ENCODE data around the gene IARS2. TPM values are rescaled to one million over a fixed set of nuclear protein-coding genes. Genes with fewer than 3 reads are reported as not detected.

IARS2 gene
- total RNA-seq, 1 experiment from 2014 or later: 73.9 TPM

DNA sequence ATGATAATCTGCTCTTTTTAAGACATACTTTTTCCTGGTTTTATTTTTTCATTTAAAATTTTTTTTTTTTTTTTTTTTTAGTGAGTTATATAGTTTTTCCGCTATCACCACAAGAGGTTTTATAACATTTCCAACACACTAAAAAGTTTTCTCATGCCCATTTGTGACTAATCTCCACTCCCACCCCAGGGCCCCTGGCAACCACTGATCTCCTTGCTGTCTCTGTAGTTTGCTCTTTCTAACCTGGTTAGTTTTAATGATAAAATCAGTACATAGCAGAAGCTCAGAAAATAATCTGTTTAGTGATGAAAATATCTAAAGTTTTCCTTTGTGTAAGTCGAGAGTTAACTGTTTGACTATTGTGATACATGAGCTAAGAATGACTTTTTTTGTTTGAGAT lies 41.8 kb downstream of the IARS2 start:
- Mint-ChIP-seq H3K27me3 (ENCODE audit: low read depth) (no peaks in the 10 kb centered on the region), H3K9me3 (no peaks in the 10 kb centered on the region), H3K36me3 (peaks cover 59% of the 10 kb centered on the region), H3K4me1 (no peaks in the 10 kb centered on the region), H3K27ac (peak overlapping the region; percentile 22; the same call in 1 of the 2 replicates), H3K4me3 (no peak overlapping the region)
- ATAC-seq: no peak
- ChIA-PET POLR2A (no interaction called here), CTCF (interaction anchor here (1.1 to 2.1 kb wide), 2 partner anchors 12 to 22 kb away, joined by 3 to 5 read pairs; no protein-coding TSS in a partner anchor)
- DNase-seq (ENCODE audit: low spot score): no peak
- TF ChIP-seq ZNF396 (CRISPR knock-in tag; IDR thresholded peaks at IDR 0.05; ENCODE audit: borderline replicate concordance) (no peak), CREM (CRISPR knock-in tag; IDR thresholded peaks at IDR 0.05) (no peak), NFATC4 (CRISPR knock-in tag; IDR thresholded peaks at IDR 0.05) (no peak), FOXP1 (CRISPR knock-in tag; IDR thresholded peaks at IDR 0.05; ENCODE audit: borderline replicate concordance) (no peak)

DNA sequence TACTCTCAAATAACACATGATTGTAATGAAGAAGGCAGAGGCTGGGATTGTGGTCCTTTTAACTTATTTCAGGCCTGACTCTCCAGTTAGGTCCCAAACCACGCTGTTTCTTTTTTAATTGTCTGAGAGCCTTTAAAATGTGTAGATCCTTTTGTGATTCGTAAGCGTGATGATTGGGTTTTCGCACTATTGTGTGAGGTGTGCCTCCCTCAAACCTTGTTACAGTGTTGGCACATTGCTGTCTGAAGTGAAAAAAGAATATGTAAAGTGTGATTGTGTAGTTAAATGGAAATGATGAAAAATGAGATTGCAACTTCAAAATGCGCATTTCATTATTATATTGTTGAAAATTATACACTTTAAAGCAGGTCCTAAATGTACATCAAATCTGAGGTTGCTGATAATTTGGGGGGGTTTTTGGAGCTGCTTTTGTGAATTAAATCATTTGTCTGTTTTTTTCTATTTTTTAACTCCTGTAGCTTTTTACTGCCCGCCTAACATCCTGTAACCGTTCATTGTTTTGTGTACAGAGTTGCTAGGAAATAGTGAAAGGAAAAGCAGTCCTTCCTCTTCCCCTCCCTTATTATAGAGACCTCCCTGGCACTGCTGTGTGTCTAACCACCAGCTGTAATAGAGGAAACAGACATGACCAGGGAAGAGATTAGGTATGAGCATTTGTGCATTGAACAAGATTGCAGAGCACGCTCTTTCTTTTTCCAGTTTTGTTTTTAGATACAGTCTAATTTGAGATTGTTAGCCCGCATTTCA lies 43.3 kb downstream of the IARS2 start:
- ATAC-seq: no peak
- POLR2A ChIA-PET: no interaction called here
- DNase-seq (ENCODE audit: low spot score): no peak
- Mint-ChIP-seq H3K27me3 (ENCODE audit: low read depth) (no peaks in the 10 kb centered on the region), H3K36me3 (peaks cover 68% of the 10 kb centered on the region), H3K4me1 (no peaks in the 10 kb centered on the region), H3K9me3 (no peaks in the 10 kb centered on the region), H3K4me3 (no peak overlapping the region), H3K27ac (no peak overlapping the region)
- TF ChIP-seq TCF7 (CRISPR knock-in tag; IDR thresholded peaks at IDR 0.05; ENCODE audit: low read depth): no peak
- no peak for TF ChIP-seq ZBTB21 (CRISPR knock-in tag; IDR thresholded peaks at IDR 0.05; ENCODE audit: borderline replicate concordance)
- CTCF ChIA-PET: interaction anchor here (1.0 kb wide), 1 partner anchor 24 kb away, joined by 4 read pairs; no protein-coding TSS in a partner anchor

DNA sequence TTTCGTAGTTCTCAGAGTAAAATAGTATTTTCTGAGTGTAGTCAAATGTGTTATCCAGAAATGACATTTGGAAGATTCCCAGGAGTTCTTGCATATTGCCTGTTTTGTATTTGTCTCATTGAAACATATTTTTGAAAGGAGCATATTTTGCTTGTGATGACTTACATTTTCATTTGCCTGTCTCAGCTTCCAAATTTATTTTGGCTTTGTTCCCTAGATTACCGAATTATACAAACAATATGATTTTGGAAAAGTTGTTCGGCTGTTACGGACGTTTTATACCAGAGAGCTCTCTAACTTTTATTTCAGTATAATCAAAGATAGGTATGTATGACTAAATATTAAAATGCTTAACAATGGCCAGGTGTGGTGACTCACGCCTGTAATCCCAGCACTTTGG lies 46.0 kb downstream of the IARS2 start:
- ChIA-PET CTCF (no interaction called here), POLR2A (no interaction called here)
- no peak for ATAC-seq
- Mint-ChIP-seq H3K27ac (no peak overlapping the region), H3K4me3 (no peak overlapping the region), H3K36me3 (peaks cover 57% of the 10 kb centered on the region), H3K27me3 (ENCODE audit: low read depth) (no peaks in the 10 kb centered on the region), H3K4me1 (no peaks in the 10 kb centered on the region), H3K9me3 (no peaks in the 10 kb centered on the region)
- DNase-seq (ENCODE audit: low spot score): no peak
- TF ChIP-seq, protein P1, sequence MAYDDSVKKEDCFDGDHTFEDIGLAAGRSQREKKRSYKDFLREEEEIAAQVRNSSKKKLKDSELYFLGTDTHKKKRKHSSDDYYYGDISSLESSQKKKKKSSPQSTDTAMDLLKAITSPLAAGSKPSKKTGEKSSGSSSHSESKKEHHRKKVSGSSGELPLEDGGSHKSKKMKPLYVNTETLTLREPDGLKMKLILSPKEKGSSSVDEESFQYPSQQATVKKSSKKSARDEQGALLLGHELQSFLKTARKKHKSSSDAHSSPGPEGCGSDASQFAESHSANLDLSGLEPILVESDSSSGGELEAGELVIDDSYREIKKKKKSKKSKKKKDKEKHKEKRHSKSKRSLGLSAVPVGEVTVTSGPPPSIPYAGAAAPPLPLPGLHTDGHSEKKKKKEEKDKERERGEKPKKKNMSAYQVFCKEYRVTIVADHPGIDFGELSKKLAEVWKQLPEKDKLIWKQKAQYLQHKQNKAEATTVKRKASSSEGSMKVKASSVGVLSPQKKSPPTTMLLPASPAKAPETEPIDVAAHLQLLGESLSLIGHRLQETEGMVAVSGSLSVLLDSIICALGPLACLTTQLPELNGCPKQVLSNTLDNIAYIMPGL (CRISPR knock-in tag; IDR thresholded peaks at IDR 0.05): no peak
- TF ChIP-seq, protein P2, sequence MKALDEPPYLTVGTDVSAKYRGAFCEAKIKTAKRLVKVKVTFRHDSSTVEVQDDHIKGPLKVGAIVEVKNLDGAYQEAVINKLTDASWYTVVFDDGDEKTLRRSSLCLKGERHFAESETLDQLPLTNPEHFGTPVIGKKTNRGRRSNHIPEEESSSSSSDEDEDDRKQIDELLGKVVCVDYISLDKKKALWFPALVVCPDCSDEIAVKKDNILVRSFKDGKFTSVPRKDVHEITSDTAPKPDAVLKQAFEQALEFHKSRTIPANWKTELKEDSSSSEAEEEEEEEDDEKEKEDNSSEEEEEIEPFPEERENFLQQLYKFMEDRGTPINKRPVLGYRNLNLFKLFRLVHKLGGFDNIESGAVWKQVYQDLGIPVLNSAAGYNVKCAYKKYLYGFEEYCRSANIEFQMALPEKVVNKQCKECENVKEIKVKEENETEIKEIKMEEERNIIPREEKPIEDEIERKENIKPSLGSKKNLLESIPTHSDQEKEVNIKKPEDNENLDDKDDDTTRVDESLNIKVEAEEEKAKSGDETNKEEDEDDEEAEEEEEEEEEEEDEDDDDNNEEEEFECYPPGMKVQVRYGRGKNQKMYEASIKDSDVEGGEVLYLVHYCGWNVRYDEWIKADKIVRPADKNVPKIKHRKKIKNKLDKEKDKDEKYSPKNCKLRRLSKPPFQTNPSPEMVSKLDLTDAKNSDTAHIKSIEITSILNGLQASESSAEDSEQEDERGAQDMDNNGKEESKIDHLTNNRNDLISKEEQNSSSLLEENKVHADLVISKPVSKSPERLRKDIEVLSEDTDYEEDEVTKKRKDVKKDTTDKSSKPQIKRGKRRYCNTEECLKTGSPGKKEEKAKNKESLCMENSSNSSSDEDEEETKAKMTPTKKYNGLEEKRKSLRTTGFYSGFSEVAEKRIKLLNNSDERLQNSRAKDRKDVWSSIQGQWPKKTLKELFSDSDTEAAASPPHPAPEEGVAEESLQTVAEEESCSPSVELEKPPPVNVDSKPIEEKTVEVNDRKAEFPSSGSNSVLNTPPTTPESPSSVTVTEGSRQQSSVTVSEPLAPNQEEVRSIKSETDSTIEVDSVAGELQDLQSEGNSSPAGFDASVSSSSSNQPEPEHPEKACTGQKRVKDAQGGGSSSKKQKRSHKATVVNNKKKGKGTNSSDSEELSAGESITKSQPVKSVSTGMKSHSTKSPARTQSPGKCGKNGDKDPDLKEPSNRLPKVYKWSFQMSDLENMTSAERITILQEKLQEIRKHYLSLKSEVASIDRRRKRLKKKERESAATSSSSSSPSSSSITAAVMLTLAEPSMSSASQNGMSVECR (CRISPR knock-in tag; IDR thresholded peaks at IDR 0.05; ENCODE audit: borderline replicate concordance): no peak
- TF ChIP-seq NFE2L1 (CRISPR knock-in tag; IDR thresholded peaks at IDR 0.05): no peak

DNA sequence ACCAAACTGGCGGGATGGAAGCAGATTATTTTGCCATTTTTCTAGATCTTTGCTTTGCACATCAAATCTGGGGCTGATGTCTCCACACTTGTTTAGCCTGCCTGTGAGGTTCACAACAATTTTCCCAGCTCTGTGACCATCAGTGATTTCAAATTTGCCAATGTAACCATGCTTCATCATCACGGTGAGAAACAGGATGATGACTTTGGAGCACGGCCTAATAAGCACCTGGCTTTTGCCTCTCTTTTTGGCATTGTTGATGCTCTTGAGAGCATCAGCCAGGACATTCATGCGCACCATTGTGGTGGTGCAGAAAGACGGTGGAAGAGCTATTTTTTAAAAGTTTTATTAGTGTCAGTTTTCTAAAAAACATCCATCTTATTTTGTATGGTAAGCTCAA lies 50.1 kb downstream of the IARS2 start:
- no peaks in the 10 kb centered on the region for H3K4me1 Mint-ChIP-seq
- peak overlapping the region; percentile 44; the same call in 1 of the 2 replicates for H3K27ac Mint-ChIP-seq
- H3K9me3 Mint-ChIP-seq: no peaks in the 10 kb centered on the region
- H3K36me3 Mint-ChIP-seq: peaks cover 49% of the 10 kb centered on the region
- ChIA-PET POLR2A (no interaction called here), CTCF (interaction anchor here (0.7 to 1.1 kb wide), 2 partner anchors 20 to 31 kb away, joined by 3 to 5 read pairs; no protein-coding TSS in a partner anchor)
- no peak overlapping the region for H3K4me3 Mint-ChIP-seq
- ATAC-seq: no peak
- DNase-seq (ENCODE audit: low spot score): no peak
- TF ChIP-seq SMAD4 (CRISPR knock-in tag; IDR thresholded peaks at IDR 0.05) (no peak), KAT7 (CRISPR knock-in tag; IDR thresholded peaks at IDR 0.05; ENCODE audit: borderline replicate concordance) (no peak), ZNF138 (CRISPR knock-in tag; conservative IDR thresholded peaks at IDR 0.05) (no peak), ZNF121 (CRISPR knock-in tag; IDR thresholded peaks at IDR 0.05) (no peak)
- H3K27me3 Mint-ChIP-seq (ENCODE audit: low read depth): no peaks in the 10 kb centered on the region

Measured in WTC11 (cell line).